ENCODE measurements around the gene IL1RAP.

IL1RAP gene

GRCh38 chr3:190697901-190698300, 184.0 kb downstream of the IL1RAP start:
- Histone ChIP-seq H3K4me3 (IDR thresholded peaks at IDR 0.05; ENCODE audit: insufficient read depth, low read depth, low read length) (no peak overlapping the region), H3K36me3 (ENCODE audit: insufficient read depth) (no peaks in the 10 kb centered on the region), H3K4me2 (no peak overlapping the region), H3K27ac (no peak overlapping the region), H3K79me2 (ENCODE audit: insufficient read depth, low read depth) (no peaks in the 10 kb centered on the region), H2AFZ (ENCODE audit: low read depth) (no peak overlapping the region), H3K4me1 (ENCODE audit: low read depth, poor library complexity, severe bottlenecking) (peaks cover 7% of the 10 kb centered on the region), H4K20me1 (ENCODE audit: insufficient read depth) (no peaks in the 10 kb centered on the region), H3K9ac (no peak overlapping the region), H3K27me3 (ENCODE audit: insufficient read depth, low read depth) (no peaks in the 10 kb centered on the region)
- no peak for TF ChIP-seq CTCF (conservative IDR thresholded peaks at IDR 0.05; ENCODE audit: low read depth, low read length)

DNA sequence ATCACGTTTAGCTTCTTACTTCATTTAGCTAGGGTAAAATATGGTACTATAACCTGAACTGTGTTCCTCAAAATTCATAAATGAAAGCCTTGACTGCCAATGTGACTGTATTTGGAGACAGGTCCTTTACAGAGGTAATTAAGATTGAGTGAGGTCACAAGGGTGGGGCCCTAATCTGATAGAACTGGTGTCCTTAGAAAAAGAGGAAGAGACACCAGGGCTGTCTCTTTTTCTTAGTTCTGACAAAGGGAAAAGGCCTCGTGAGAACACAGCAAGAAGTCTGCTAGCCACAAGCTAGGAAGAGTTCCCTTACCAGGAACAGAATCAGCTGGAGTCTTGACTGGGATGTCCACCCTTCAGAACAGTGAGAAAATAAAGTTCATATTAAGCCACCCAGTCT, 185.9 kb downstream of the IL1RAP start:
- Histone ChIP-seq H4K20me1 (ENCODE audit: insufficient read depth) (no peaks in the 10 kb centered on the region), H2AFZ (ENCODE audit: low read depth) (no peak overlapping the region), H3K4me2 (no peak overlapping the region), H3K4me3 (IDR thresholded peaks at IDR 0.05; ENCODE audit: insufficient read depth, low read depth, low read length) (no peak overlapping the region), H3K79me2 (ENCODE audit: insufficient read depth, low read depth) (no peaks in the 10 kb centered on the region), H3K4me1 (ENCODE audit: low read depth, poor library complexity, severe bottlenecking) (peaks cover 7% of the 10 kb centered on the region), H3K27ac (no peak overlapping the region), H3K36me3 (ENCODE audit: insufficient read depth) (no peaks in the 10 kb centered on the region), H3K27me3 (ENCODE audit: insufficient read depth, low read depth) (no peaks in the 10 kb centered on the region), H3K9ac (no peak overlapping the region)
- TF ChIP-seq CTCF (conservative IDR thresholded peaks at IDR 0.05; ENCODE audit: low read depth, low read length) = no peak

- peak; percentile 53 for TF ChIP-seq CTCF (conservative IDR thresholded peaks at IDR 0.05; ENCODE audit: low read depth, low read length)
- Histone ChIP-seq H2AFZ (ENCODE audit: low read depth) (no peak overlapping the region), H3K27me3 (ENCODE audit: insufficient read depth, low read depth) (no peaks in the 10 kb centered on the region), H3K4me2 (no peak overlapping the region), H3K9ac (no peak overlapping the region), H3K4me1 (ENCODE audit: low read depth, poor library complexity, severe bottlenecking) (peaks cover 7% of the 10 kb centered on the region), H3K36me3 (ENCODE audit: insufficient read depth) (no peaks in the 10 kb centered on the region), H3K79me2 (ENCODE audit: insufficient read depth, low read depth) (no peaks in the 10 kb centered on the region), H3K27ac (no peak overlapping the region), H3K4me3 (IDR thresholded peaks at IDR 0.05; ENCODE audit: insufficient read depth, low read depth, low read length) (no peak overlapping the region), H4K20me1 (ENCODE audit: insufficient read depth) (no peaks in the 10 kb centered on the region)
These were observed 187.2 kb downstream of the IL1RAP start for GRCh38 chr3:190701096-190701532.

DNA sequence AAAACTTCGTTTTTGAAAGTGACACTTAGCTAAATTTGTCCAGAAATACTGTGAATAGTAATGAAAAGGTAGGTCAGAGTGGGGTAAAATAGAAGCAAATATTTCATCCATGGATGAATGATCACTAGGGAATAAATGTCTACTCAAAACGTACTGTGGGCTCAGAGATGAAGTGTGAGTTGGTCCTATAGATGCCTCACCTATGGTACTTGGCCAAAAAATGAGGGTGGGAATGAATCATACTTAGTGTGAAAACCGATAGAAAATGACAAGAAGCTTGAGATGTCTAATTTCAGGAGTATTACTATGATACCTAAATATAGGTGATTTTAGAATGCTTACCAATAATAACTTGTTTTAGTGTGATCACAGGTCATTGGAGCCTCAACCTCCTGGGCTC, 192.7 kb downstream of the IL1RAP start:
- Histone ChIP-seq H4K20me1 (ENCODE audit: insufficient read depth) (no peaks in the 10 kb centered on the region), H3K4me2 (no peak overlapping the region), H3K36me3 (ENCODE audit: insufficient read depth) (no peaks in the 10 kb centered on the region), H3K79me2 (ENCODE audit: insufficient read depth, low read depth) (no peaks in the 10 kb centered on the region), H3K27me3 (ENCODE audit: insufficient read depth, low read depth) (no peaks in the 10 kb centered on the region), H2AFZ (ENCODE audit: low read depth) (no peak overlapping the region), H3K4me3 (IDR thresholded peaks at IDR 0.05; ENCODE audit: insufficient read depth, low read depth, low read length) (no peak overlapping the region), H3K4me1 (ENCODE audit: low read depth, poor library complexity, severe bottlenecking) (no peaks in the 10 kb centered on the region), H3K27ac (no peak overlapping the region), H3K9ac (no peak overlapping the region)
- TF ChIP-seq CTCF (conservative IDR thresholded peaks at IDR 0.05; ENCODE audit: low read depth, low read length) = no peak

All from KMS-11 (cell line).